Head of caudate nucleus (tissue), 42 donors: ENCODE data around the gene RHOU.

ENCODE experiments used
- DNase-seq, 42 donors: peaks; one replicate each; pipeline versions ENCODE4 v3.0.0 to v3.0.0-alpha.2; 2020 to 2021; ENCODE audit warnings: mixed read lengths in 7 of 42
- intact Hi-C: fragments of 100-400 bp; cut with DNase I; formaldehyde crosslinking; loops from one replicate; pipeline ENCODE4 v1.15.0; 2022

Gene RHOU

GRCh38 chr1:228778466-228778865, 43.2 kb downstream of the RHOU start:
- intact Hi-C loops: no loop called here
- no peak for DNase-seq

DNA sequence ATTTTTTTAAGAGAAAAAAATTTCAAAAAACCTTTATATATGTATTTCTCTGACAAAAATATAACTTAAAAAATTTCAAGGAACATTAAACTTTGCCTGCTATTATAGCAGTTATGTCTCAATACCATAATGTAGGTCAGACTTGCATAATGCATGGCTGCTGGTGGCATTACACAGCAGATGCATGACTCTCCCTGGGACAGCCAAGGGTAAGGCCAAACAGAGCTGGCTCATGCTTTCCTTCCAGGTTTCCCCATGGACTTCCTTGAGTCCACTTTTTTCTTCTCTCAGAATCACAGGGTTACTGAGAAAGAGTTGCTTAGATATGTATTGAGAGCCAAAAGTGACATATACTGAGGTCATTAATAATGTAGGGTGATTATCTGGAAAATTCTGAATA, 43.7 kb downstream of the RHOU start:
- DNase-seq: no peak
- intact Hi-C loops: no loop called here

DNA sequence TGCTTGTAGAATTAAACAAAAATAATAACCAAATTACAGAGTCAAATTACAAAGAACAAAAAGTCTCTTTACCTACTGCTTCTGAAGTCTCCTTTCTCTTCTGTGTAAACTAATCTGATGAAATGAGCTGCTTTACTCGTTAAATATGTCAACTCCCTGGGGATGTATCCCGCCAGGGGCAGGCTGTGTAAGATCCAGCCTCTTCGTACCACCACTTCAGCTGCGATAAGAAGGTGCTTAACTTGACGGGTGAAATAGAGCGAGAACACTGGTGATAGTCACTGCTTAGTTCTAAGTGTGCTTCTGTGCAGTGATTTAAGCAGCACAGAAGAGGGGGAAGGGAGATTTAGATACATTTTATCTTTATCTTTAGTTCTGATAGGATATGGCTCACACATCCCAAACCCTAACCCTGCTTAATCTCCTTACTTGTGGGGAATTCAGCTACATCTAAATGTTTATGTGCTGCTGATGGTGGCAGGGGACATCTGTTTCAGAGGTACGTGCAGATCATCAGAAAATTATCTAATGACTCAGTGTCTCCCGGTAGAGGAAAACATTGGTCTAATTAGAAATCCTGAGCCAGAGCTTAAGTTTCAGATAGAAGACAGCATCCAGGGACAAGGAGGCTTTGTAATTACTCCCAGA, 46.0 kb downstream of the RHOU start:
- intact Hi-C loops: no loop called here
- no peak for DNase-seq

GRCh38 chr1:228781809-228782661, 46.8 kb downstream of the RHOU start:
- intact Hi-C loops: no loop called here
- DNase-seq: no peak

GRCh38 chr1:228782662-228783417, 47.6 kb downstream of the RHOU start:
- intact Hi-C loops: no loop called here
- no peak for DNase-seq

DNA sequence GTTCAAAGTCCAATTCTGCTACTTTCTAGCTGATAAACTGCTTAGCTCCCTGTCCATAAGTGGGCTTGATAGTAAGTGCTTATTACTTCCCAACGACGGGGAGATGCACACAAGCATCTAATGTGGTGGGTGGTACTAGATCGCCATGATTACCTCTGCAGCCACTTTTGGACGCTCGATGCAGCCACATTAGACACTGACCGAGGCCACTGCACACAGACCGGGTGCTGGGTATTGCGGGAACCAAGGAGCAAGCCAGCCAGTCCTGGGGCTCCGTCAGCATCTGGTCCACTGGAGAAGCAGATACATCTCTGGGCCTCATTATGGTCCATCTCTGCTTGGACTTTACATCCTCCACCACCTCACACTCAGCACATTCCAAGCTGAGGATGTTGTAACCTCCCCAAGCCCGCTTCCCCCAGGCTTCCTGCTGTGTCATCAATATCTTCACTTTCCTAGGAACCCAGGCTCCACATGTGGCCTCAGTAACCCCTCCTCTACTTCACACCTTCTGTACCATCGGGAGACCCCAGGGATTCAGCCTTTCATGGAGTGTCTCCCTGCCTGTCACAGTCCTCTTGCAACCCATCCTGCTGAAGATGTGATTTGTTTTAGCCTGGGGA, 48.2 kb downstream of the RHOU start:
- intact Hi-C loops: no loop called here
- DNase-seq: no peak

- no peak for DNase-seq
- intact Hi-C loops: no loop called here
Measured at GRCh38 chr1:228784181-228784580, 48.9 kb downstream of the RHOU start.

DNA sequence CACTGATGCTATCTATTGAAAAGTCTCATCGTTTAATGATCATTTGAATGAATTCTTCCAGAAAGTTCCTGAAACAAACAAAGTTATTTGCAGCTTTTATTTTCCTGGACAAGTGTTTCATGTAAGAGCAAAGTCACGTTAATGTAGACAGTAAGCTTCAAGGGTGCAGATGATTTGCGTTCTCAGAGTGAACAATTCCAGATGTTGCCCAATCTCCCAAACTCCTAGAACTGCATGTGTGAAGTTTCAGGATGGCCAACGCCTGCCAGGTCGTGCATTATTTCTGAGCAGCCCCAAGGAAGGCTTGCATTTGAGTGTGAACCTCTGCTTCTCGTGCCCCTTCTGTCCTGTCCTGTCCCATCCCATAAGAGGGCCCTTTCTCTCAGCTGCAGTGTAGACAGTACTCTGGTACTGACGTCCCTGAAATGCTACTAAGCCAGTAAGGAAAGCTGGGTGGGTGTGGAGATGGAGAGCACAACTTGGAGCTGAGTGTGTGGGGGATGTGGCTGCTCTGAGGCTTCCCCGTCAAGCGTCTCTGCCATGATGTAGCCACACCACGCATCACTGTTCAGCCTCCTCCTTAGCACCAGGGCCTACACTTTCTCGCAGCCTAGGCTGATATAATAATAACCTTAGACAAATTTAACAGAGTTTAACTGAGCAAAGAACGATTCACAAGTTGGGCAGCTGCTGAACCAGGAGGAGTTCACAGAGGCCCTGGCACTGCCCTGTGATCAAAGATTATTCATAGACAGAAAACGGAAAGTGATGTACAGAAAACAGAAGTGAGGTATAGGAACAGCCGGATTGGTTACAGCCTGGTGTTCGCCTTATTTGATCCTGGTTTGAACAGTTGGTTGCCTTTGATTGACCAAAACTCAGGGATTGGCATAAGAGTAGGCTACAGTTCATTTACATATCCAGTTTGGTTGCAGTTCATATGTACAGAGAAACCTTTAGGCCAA, 50.4 kb downstream of the RHOU start:
- intact Hi-C loops: no loop called here
- no peak for DNase-seq

- intact Hi-C loops: no loop called here
- DNase-seq: no peak
Measured at GRCh38 chr1:228786361-228787129, 51.3 kb downstream of the RHOU start.

DNA sequence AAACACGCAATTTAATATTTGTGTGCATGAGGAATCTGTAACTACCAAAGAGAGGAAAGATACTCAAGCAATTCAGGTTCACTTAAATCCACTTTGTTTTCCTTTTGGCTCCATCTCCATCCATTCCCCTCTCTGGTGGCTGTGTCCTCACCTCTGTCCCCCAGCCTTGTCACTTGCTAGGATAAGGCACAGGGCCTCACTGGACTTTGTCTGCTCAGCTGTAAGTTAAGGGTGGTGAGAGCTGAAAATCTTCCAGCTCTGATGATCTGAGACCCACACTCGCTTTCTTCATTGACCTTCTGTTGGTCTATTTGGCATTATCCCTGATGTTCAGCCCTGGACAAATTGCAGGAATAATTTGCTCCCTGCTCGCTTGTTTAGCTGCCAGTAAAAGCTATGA, 56.5 kb downstream of the RHOU start:
- intact Hi-C loops: no loop called here
- no peak for DNase-seq

GRCh38 chr1:228792601-228793000, 57.3 kb downstream of the RHOU start:
- intact Hi-C loops: no loop called here
- DNase-seq: no peak

GRCh38 chr1:228793032-228793431, 57.8 kb downstream of the RHOU start:
- no peak for DNase-seq
- intact Hi-C loops: no loop called here

- intact Hi-C loops: no loop called here
- DNase-seq: no peak
Measured at GRCh38 chr1:228794173-228794572, 58.9 kb downstream of the RHOU start.

DNA sequence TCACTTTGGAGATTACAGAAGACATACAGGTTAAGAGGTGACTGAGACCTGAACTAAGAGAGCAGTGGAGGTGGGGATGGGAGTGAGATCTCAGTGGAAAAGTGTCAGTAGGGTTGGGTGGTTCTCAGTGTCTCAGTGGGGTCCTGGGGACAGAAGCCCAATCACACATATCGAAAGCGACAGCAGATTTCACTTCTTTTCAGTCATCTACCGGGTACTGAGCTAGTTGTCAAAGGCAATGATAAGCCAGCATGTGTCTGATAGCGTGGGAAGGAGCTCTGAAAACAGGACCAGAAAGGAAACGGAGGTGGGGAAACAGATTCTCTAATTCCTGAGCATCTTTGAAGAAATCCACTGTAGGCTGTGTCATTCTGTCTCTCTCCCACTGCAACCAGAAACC, 59.5 kb downstream of the RHOU start:
- intact Hi-C loops: no loop called here
- peak in 11 of 42 donors; percentile 20 to 68 (median 31) for DNase-seq

GRCh38 chr1:228795596-228795995, 60.3 kb downstream of the RHOU start:
- intact Hi-C loops: no loop called here
- DNase-seq: no peak
